ENCODE measurements around the gene KLF4. TPM values are rescaled to one million over a fixed set of nuclear protein-coding genes. Genes with fewer than 3 reads are reported as not detected.

Gene KLF4
- total RNA-seq (2021), result 6.2 and 7.1 TPM in 2 replicates
- long read RNA-seq, partial matches to known transcripts, result 3 of 5 reads
- long read RNA-seq, other reads (novel, unspliced or antisense), result 0 of 5 reads

- peak; percentile 92 for DNase-seq
- no CpG with 5 or more reads among the region's 101 CpGs for WGBS (ENCODE audit: extremely low coverage, insufficient read length, low lambda C conversion rate)
- peak within 1 kb of the TSS; percentile 95 for H3K14ac ChIP-seq (ENCODE audit: insufficient read depth, low read length)
- peak within 1 kb of the TSS; percentile 74 for H3K4me2 ChIP-seq (ENCODE audit: insufficient read depth, insufficient read length, low read length)
- peaks cover 23% of the 10 kb centered on the region; the same call in 1 of the 2 replicates for H3K27me3 ChIP-seq (ENCODE audit: insufficient read depth, low read length)
- H3K4ac ChIP-seq (ENCODE audit: low read depth, low read length), result no peak within 1 kb of the TSS; the same call in 1 of the 2 replicates
- Mint-ChIP-seq H3K4me1 (peaks cover 29 to 44% of the 10 kb centered on the region in 2 experiments), H3K9me3 (peaks cover 0 to 3% of the 10 kb centered on the region in 2 experiments; a peak in 1 of 5 replicates), H3K27me3 (ENCODE audit: low read depth) (peaks cover 71% of the 10 kb centered on the region), H3K4me3 (peak within 1 kb of the TSS; percentile 74 to 87), H3K36me3 (ENCODE audit: insufficient read depth in 1 of 3, low read depth in 3 of 3) (peaks cover 1 to 13% (median 9%) of the 10 kb centered on the region in 3 experiments; a peak in 5 of 7 replicates), H3K27ac (peak within 1 kb of the TSS in 2 of 3 experiments; percentile 4 to 32; a peak in 3 of 7 replicates)
- no peak within 1 kb of the TSS for H4K8ac ChIP-seq (replicated peaks; ENCODE audit: insufficient read length, low read depth, low read length)
- H3T11ph ChIP-seq (ENCODE audit: low read length), result no peak within 1 kb of the TSS
- H3K18ac ChIP-seq (ENCODE audit: insufficient read length, low read depth, low read length), result peak within 1 kb of the TSS; percentile 90
- no peaks in the 10 kb centered on the region for H4K20me1 ChIP-seq (ENCODE audit: control insufficient read depth, insufficient read depth, insufficient read length)
- H4K91ac ChIP-seq (ENCODE audit: insufficient read length, low read depth, low read length), result no peak within 1 kb of the TSS
- H2BK12ac ChIP-seq (ENCODE audit: insufficient read length, low read depth, low read length), result peak within 1 kb of the TSS; percentile 78
- H3K23me2 ChIP-seq (ENCODE audit: insufficient read length, low read depth, low read length, poor library complexity, severe bottlenecking), result peaks cover 24% of the 10 kb centered on the region
- TF ChIP-seq, protein P1, sequence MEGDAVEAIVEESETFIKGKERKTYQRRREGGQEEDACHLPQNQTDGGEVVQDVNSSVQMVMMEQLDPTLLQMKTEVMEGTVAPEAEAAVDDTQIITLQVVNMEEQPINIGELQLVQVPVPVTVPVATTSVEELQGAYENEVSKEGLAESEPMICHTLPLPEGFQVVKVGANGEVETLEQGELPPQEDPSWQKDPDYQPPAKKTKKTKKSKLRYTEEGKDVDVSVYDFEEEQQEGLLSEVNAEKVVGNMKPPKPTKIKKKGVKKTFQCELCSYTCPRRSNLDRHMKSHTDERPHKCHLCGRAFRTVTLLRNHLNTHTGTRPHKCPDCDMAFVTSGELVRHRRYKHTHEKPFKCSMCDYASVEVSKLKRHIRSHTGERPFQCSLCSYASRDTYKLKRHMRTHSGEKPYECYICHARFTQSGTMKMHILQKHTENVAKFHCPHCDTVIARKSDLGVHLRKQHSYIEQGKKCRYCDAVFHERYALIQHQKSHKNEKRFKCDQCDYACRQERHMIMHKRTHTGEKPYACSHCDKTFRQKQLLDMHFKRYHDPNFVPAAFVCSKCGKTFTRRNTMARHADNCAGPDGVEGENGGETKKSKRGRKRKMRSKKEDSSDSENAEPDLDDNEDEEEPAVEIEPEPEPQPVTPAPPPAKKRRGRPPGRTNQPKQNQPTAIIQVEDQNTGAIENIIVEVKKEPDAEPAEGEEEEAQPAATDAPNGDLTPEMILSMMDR (conservative IDR thresholded peaks at IDR 0.05), result no peak
- no peak within 1 kb of the TSS for H2BK15ac ChIP-seq (ENCODE audit: low read depth, low read length)
- H3K79me1 ChIP-seq (ENCODE audit: insufficient read depth, low read depth, low read length, poor library complexity, severe bottlenecking), result no peaks in the 10 kb centered on the region
- H2BK5ac ChIP-seq (ENCODE audit: insufficient read length, low read length), result no peak within 1 kb of the TSS
- H3K27ac ChIP-seq (ENCODE audit: insufficient read length, low read depth, low read length), result no peak within 1 kb of the TSS
- H2AFZ ChIP-seq (ENCODE audit: low read length), result no peak within 1 kb of the TSS
- H3K4me1 ChIP-seq (ENCODE audit: insufficient read depth, low read length), result no peaks in the 10 kb centered on the region
- H3K9me3 ChIP-seq (ENCODE audit: control insufficient read depth, low read depth, low read length), result no peaks in the 10 kb centered on the region
- no peak within 1 kb of the TSS for H3K23ac ChIP-seq (ENCODE audit: insufficient read length, low read depth, low read length)
- no peak within 1 kb of the TSS for H3K56ac ChIP-seq (ENCODE audit: insufficient read length, low read depth, low read length)
- H3K9ac ChIP-seq (ENCODE audit: extremely low read depth, insufficient read length, low read length), result peak within 1 kb of the TSS; percentile 58
- H4K5ac ChIP-seq (ENCODE audit: insufficient read length, low read depth, low read length), result no peak within 1 kb of the TSS
- no peak within 1 kb of the TSS for H2BK20ac ChIP-seq (ENCODE audit: low read depth, low read length, poor library complexity, severe bottlenecking)
- no peak within 1 kb of the TSS for H2BK120ac ChIP-seq (ENCODE audit: low read depth, low read length, poor library complexity, severe bottlenecking)
- no peak within 1 kb of the TSS for H2AK5ac ChIP-seq (ENCODE audit: insufficient read length, low read length)
- no peaks in the 10 kb centered on the region for H3K79me2 ChIP-seq (ENCODE audit: insufficient read depth, low read length)
Observed at GRCh38 chr9:107489687-107490605, at the start of gene KLF4. KLF4 (minus strand) TSS chr9:107489769; CDS start chr9:107489172, 597 bp downstream.

Measured in H9 (cell line).